Keratinocyte (primary cell): ENCODE measurements around the gene VASN. TPM values are rescaled to one million over a fixed set of nuclear protein-coding genes. Genes with fewer than 3 reads are reported as not detected.

Experiments
- DNase-seq: peaks from one replicate; pipeline ENCODE4 v3.0.0-alpha.2; 2011; ENCODE audit warnings: low read depth, missing footprints, low spot score
- FAIRE-seq: peaks from 2 replicates; lab custom pipeline; 2011; peaks lifted over from hg19 to GRCh38; lab: Jason Lieb, UNC
- H2AFZ ChIP-seq: 2 replicates; pipeline ENCODE4 v1.6.0; 2012; ENCODE audit warnings: low read length, control low read depth, inconsistent platforms; ENCODE audit not compliant: control insufficient read depth
- H3K27ac ChIP-seq: 2 replicates; pipeline ENCODE4 v1.5.1; 2011; ENCODE audit warnings: low read length; ENCODE audit not compliant: control insufficient read depth, insufficient read depth
- H3K27me3 ChIP-seq: 3 replicates; pipeline ENCODE4 v1.6.0; 2011; ENCODE audit warnings: low read length; ENCODE audit not compliant: control insufficient read depth, insufficient read depth; ENCODE audit errors: extremely low read depth
- H3K36me3 ChIP-seq, 2 experiments: 2 replicates in 1 of 2; 3 replicates in 1 of 2; pipeline ENCODE4 v1.5.1; 2011; ENCODE audit warnings: low read length in 2 of 2, mild to moderate bottlenecking in 1 of 2; ENCODE audit not compliant: control insufficient read depth in 2 of 2, insufficient read depth in 2 of 2; ENCODE audit errors: extremely low read depth in 1 of 2
- H3K4me1 ChIP-seq: 3 replicates; pipeline ENCODE4 v1.5.1; 2011; ENCODE audit warnings: low read length; ENCODE audit not compliant: control insufficient read depth, insufficient read depth; ENCODE audit errors: extremely low read depth
- H3K4me2 ChIP-seq: 3 replicates; pipeline ENCODE4 v1.6.0; 2011; ENCODE audit warnings: low read depth, low read length; ENCODE audit not compliant: control insufficient read depth, insufficient read depth; ENCODE audit errors: extremely low read depth
- H3K4me3 ChIP-seq, 3 experiments: fragments of 200-600 bp in 1 of 3; sonication (generic) in 1 of 3; 2 replicates in 2 of 3; 3 replicates in 1 of 3; pipeline ENCODE4 v1.5.1; 2011 to 2016; ENCODE audit warnings: low read length in 3 of 3, mild to moderate bottlenecking in 3 of 3, control low read depth in 2 of 3, inconsistent platforms in 1 of 3, low read depth in 1 of 3, mixed read lengths in 1 of 3, mixed run types in 1 of 3, moderate library complexity in 1 of 3; ENCODE audit not compliant: control insufficient read depth in 2 of 3, insufficient read depth in 2 of 3; ENCODE audit errors: extremely low read depth in 1 of 3
- H3K79me2 ChIP-seq: 2 replicates; pipeline ENCODE4 v1.6.0; 2012; ENCODE audit warnings: low read length; ENCODE audit not compliant: control insufficient read depth, insufficient read depth
- H3K9ac ChIP-seq: 3 replicates; pipeline ENCODE4 v1.6.0; 2011; ENCODE audit warnings: low read length; ENCODE audit not compliant: control insufficient read depth, insufficient read depth; ENCODE audit errors: extremely low read depth
- H3K9me1 ChIP-seq: 3 replicates; pipeline ENCODE4 v1.6.0; 2011; ENCODE audit warnings: low read length; ENCODE audit not compliant: control insufficient read depth, insufficient read depth; ENCODE audit errors: extremely low read depth
- H3K9me3 ChIP-seq: 2 replicates; pipeline ENCODE4 v1.5.1; 2012; ENCODE audit warnings: low read depth, low read length; ENCODE audit not compliant: control insufficient read depth
- H4K20me1 ChIP-seq: 3 replicates; pipeline ENCODE4 v1.6.0; 2011; ENCODE audit warnings: low read length; ENCODE audit not compliant: control insufficient read depth, insufficient read depth; ENCODE audit errors: extremely low read depth
- EZH2 ChIP-seq: IDR thresholded peaks from one replicate; pipeline ENCODE4 v1.6.1; 2012; ENCODE audit warnings: inconsistent platforms, mild to moderate bottlenecking, low read length, moderate library complexity
- dilution Hi-C: fragments of 300-500 bp; cut with MboI; formaldehyde crosslinking; loops from one replicate; pipeline ENCODE4 v1.7.0; 2020; ENCODE audit warnings: low sequenced_read_pairs; ENCODE audit not compliant: extremely low pct_ligation_motif_present
- polyA plus RNA-seq, 5 experiments: library from polyadenylated mRNA; depleted of rRNA in 3 of 5; stranded (reverse) in 3 of 5; stranded (forward) in 1 of 5; unstranded in 1 of 5; fragments of >200 nt; gene quantifications; 1 replicate in 1 of 5; 2 replicates in 3 of 5; 3 replicates in 1 of 5; pipeline versions ENCODE4 v1.2.1 to v1.2.3, GENCODE V29; 2011 to 2012; ENCODE audit warnings: missing spikeins in 2 of 5, low read depth in 1 of 5, low replicate concordance in 1 of 5
- TF ChIP-seq, protein P1 (sequence below), 3 experiments: IDR thresholded peaks in 1 of 3; conservative IDR thresholded peaks in 1 of 3; optimal IDR thresholded peaks in 1 of 3; 2 replicates in 2 of 3; 3 replicates in 1 of 3; pipeline versions ENCODE3 to v1.5.1; 2011; ENCODE audit warnings: low read length in 3 of 3, mild to moderate bottlenecking in 3 of 3, moderate library complexity in 2 of 3, control low read depth in 1 of 3, inconsistent platforms in 1 of 3; ENCODE audit not compliant: insufficient read depth in 2 of 3; ENCODE audit errors: extremely low read depth in 1 of 3

The VASN gene
- polyA plus RNA-seq, 1 donor (not counting 4 experiments of a cell fraction or from before 2014, with no cell fraction given): 0.37 TPM

DNA sequence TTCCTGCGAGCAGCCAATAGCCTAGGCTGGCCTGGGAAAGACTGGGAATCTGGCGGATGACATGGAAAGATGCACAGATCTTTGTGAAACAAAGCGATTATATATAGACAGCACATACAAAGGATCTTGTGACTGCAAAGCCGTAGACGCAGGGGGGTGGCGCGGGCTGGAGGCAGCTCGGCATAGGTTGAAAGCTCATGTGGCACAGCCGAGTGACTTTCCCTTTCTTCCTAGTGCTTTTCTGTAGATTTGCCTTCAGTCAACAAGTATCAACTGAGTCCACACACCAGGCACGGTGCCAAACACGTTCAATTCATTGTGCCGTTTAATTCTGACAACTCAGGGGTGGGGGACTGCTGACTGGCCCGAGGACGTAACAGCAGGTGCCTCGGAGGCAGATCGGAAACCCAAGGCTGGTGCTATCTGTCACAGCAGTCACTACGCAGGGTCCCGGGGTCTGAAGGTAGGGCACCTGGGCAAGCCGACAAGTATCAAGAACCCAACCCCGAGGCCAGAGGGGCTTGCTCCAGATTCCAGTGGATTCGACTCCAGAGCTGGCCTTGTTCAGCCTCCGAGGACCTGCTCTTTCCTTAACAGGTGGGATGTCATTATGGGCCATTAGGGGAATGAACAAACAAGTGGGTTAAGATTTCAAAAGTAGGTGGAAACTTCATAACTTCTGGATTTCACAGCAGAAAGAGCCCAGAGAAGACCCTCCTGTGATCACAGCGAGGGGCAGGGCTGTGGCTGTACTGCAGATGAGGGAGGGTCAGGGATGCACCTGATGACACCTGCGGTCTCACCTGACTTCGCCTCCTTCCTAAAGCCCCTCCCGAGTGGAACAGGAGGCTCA lies 26.4 kb upstream of the VASN start:
- H3K9ac ChIP-seq: no peak overlapping the region
- H3K4me3 ChIP-seq: no peak overlapping the region
- no peak for DNase-seq
- peaks cover 27% of the 10 kb centered on the region for H4K20me1 ChIP-seq
- no peak for FAIRE-seq
- no peak overlapping the region for H3K27ac ChIP-seq
- H3K4me2 ChIP-seq: no peak overlapping the region
- H3K9me3 ChIP-seq: no peaks in the 10 kb centered on the region
- H3K79me2 ChIP-seq: peaks cover 73% of the 10 kb centered on the region
- H3K27me3 ChIP-seq: no peaks in the 10 kb centered on the region
- dilution Hi-C loops: no loop called here
- no peaks in the 10 kb centered on the region for H3K9me1 ChIP-seq
- peaks cover 13 to 27% of the 10 kb centered on the region in 2 experiments for H3K36me3 ChIP-seq
- TF ChIP-seq EZH2: no peak
- TF ChIP-seq, protein P1, sequence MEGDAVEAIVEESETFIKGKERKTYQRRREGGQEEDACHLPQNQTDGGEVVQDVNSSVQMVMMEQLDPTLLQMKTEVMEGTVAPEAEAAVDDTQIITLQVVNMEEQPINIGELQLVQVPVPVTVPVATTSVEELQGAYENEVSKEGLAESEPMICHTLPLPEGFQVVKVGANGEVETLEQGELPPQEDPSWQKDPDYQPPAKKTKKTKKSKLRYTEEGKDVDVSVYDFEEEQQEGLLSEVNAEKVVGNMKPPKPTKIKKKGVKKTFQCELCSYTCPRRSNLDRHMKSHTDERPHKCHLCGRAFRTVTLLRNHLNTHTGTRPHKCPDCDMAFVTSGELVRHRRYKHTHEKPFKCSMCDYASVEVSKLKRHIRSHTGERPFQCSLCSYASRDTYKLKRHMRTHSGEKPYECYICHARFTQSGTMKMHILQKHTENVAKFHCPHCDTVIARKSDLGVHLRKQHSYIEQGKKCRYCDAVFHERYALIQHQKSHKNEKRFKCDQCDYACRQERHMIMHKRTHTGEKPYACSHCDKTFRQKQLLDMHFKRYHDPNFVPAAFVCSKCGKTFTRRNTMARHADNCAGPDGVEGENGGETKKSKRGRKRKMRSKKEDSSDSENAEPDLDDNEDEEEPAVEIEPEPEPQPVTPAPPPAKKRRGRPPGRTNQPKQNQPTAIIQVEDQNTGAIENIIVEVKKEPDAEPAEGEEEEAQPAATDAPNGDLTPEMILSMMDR (optimal IDR thresholded peaks at IDR 0.05 in 1 of 3, IDR thresholded peaks at IDR 0.05 in 1 of 3, conservative IDR thresholded peaks at IDR 0.05 in 1 of 3; ENCODE audit: extremely low read depth in 1 of 3, insufficient read depth in 2 of 3, low read length in 3 of 3): no peak
- H3K4me1 ChIP-seq: peaks cover 8% of the 10 kb centered on the region
- H2AFZ ChIP-seq: no peak overlapping the region

DNA sequence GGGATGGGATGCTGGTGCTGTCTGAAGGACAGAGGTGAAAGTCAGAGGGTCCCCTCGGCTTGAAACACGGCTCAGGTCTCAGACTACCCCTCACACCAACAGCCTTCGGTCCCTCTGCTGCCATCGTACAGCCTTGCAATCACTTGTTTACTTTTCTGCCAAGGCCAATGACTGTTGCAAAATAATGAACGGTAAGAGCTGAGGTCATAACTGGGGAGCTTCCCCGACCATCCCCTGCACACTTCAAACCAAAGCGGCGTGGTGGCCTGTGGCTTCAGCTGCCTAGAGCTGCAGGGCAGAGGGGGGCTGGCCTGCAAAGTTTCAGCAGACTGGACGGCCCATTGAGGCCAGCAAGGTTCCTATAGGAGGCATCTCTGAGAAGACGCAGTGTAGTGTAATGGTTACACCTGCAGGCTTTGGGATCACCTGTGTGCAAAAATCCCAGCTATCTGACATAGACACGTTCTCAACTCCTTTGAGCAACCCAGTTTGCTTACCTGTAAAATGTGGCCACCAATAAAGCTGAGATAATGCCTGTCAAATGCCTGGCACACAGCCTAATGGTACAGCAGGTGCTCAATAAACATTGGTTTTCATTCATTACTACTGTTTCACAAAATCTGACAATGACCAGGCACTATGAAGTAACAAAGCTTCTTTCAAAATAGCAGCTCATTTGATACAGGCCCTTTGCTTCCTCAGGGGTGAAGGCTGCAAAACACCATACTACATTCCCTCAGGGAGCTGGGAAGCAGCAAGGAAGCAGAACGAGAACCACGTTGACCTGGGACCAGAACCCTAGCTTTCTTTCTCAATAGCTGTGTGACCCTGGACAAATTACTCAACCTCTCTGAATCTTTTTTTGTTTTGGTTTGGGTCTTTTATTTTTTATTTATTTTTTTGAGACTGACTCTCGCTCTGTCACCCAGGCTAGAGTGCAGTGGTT lies 25.5 kb upstream of the VASN start:
- DNase-seq (no peak), FAIRE-seq (no peak)
- dilution Hi-C loops: no loop called here
- Histone ChIP-seq H3K4me2 (no peak overlapping the region), H3K9me3 (no peaks in the 10 kb centered on the region), H3K27me3 (no peaks in the 10 kb centered on the region), H3K36me3 (peaks cover 9 to 18% of the 10 kb centered on the region in 2 experiments), H3K4me3 (no peak overlapping the region), H3K9me1 (no peaks in the 10 kb centered on the region), H3K79me2 (peaks cover 78% of the 10 kb centered on the region), H2AFZ (no peak overlapping the region), H4K20me1 (peaks cover 27% of the 10 kb centered on the region), H3K9ac (no peak overlapping the region), H3K4me1 (peaks cover 8% of the 10 kb centered on the region), H3K27ac (no peak overlapping the region)
- TF ChIP-seq, protein P1 (optimal IDR thresholded peaks at IDR 0.05 in 1 of 3, IDR thresholded peaks at IDR 0.05 in 1 of 3, conservative IDR thresholded peaks at IDR 0.05 in 1 of 3; ENCODE audit: extremely low read depth in 1 of 3, insufficient read depth in 2 of 3, low read length in 3 of 3): no peak
- TF ChIP-seq EZH2: no peak
